Stimulated activated CD8-positive, alpha-beta memory T cell treated with anti-CD3 and anti-CD28 coated beads, Interleukin-4, amount 100 ng/mL, for 1 hour (primary cell): ENCODE data around the gene COL1A2.

Experiments
- DNase-seq, 2 donors: peaks; one replicate each; pipeline ENCODE4 v3.0.0-alpha.2; 2020; ENCODE audit warnings: low read depth in 2 of 2, low spot score in 1 of 2

Gene COL1A2

GRCh38 chr7:94382132-94382531 lies 12.6 kb upstream of the COL1A2 start:
- no peak for DNase-seq

- no peak for DNase-seq
Observed at GRCh38 chr7:94382746-94383145, 11.9 kb upstream of the COL1A2 start.

- no peak for DNase-seq
Observed at GRCh38 chr7:94384315-94384714, 10.4 kb upstream of the COL1A2 start.

- no peak for DNase-seq
Observed at GRCh38 chr7:94386416-94386815, 8.3 kb upstream of the COL1A2 start.

- no peak for DNase-seq
Observed at GRCh38 chr7:94388540-94388939, 6.2 kb upstream of the COL1A2 start.

GRCh38 chr7:94389381-94389780 lies 5.3 kb upstream of the COL1A2 start:
- no peak for DNase-seq

- no peak for DNase-seq
Observed at GRCh38 chr7:94391726-94392392, 2.8 kb upstream of the COL1A2 start.

GRCh38 chr7:94392393-94392786 lies 2.3 kb upstream of the COL1A2 start:
- DNase-seq, result no peak

GRCh38 chr7:94393246-94394108 lies 1.2 kb upstream of the COL1A2 start:
- DNase-seq, result no peak

GRCh38 chr7:94394109-94394436 lies 622 bp upstream of the COL1A2 start:
- DNase-seq, result no peak

- DNase-seq, result no peak
Observed at GRCh38 chr7:94395141-94396036, 694 bp downstream of the COL1A2 start.

- DNase-seq, result no peak
Observed at GRCh38 chr7:94396037-94396431, 1.3 kb downstream of the COL1A2 start.

GRCh38 chr7:94396596-94396995 lies 1.9 kb downstream of the COL1A2 start:
- no peak for DNase-seq

GRCh38 chr7:94397722-94398121 lies 3.0 kb downstream of the COL1A2 start:
- no peak for DNase-seq

- no peak for DNase-seq
Observed at GRCh38 chr7:94398841-94399240, 4.1 kb downstream of the COL1A2 start.

- no peak for DNase-seq
Observed at GRCh38 chr7:94400022-94400421, 5.3 kb downstream of the COL1A2 start.

- no peak for DNase-seq
Observed at GRCh38 chr7:94400643-94401427, 6.1 kb downstream of the COL1A2 start.

- no peak for DNase-seq
Observed at GRCh38 chr7:94401428-94401814, 6.7 kb downstream of the COL1A2 start.

GRCh38 chr7:94403546-94403945 lies 8.9 kb downstream of the COL1A2 start:
- DNase-seq, result no peak

- no peak for DNase-seq
Observed at GRCh38 chr7:94405506-94405905, 10.8 kb downstream of the COL1A2 start.

GRCh38 chr7:94406696-94407095 lies 12.0 kb downstream of the COL1A2 start:
- no peak for DNase-seq
